ENCODE results near the gene STAP1. TPM values are rescaled to one million over a fixed set of nuclear protein-coding genes. Genes with fewer than 3 reads are reported as not detected.
"Not testable (repeated sequence)": the region's sequence is repeated elsewhere in the genome, so short reads cannot be mapped to it uniquely, and the experiment has no call there.

STAP1 gene
- total RNA-seq, 4 donors from 2014 or later = 0.59 to 0.90 TPM; not detected in 2

DNA sequence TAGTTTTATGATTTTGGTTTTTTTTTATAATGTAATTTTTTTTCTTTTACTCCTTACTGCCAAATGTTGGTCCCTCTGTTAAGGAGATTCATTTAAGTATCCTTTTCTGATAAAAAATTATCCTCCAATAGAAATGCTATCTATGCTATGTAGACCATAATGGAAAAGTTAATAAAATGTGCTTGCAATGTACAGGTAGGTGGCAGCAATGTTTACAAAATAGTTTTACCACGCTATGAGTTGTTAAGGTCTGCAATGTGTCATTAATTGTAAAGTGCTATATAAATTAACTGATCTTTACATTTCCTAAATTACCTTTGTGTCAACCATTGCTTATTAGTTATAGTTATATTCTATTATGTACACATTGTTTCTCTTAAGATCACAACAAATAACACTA lies 9.4 kb upstream of the STAP1 start:
- Histone ChIP-seq H3K27ac (no peak overlapping the region), H3K4me1 (no peaks in the 10 kb centered on the region), H3K36me3 (no peaks in the 10 kb centered on the region), H3K4me3 (no peak overlapping the region), H3K27me3 (no peaks in the 10 kb centered on the region), H3K9me3 (no peaks in the 10 kb centered on the region)
- TF ChIP-seq, protein P1, sequence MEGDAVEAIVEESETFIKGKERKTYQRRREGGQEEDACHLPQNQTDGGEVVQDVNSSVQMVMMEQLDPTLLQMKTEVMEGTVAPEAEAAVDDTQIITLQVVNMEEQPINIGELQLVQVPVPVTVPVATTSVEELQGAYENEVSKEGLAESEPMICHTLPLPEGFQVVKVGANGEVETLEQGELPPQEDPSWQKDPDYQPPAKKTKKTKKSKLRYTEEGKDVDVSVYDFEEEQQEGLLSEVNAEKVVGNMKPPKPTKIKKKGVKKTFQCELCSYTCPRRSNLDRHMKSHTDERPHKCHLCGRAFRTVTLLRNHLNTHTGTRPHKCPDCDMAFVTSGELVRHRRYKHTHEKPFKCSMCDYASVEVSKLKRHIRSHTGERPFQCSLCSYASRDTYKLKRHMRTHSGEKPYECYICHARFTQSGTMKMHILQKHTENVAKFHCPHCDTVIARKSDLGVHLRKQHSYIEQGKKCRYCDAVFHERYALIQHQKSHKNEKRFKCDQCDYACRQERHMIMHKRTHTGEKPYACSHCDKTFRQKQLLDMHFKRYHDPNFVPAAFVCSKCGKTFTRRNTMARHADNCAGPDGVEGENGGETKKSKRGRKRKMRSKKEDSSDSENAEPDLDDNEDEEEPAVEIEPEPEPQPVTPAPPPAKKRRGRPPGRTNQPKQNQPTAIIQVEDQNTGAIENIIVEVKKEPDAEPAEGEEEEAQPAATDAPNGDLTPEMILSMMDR (IDR thresholded peaks at IDR 0.05) = no peak
- TF ChIP-seq POLR2A (IDR thresholded peaks at IDR 0.05) = no peak
- no peak for DNase-seq
- intact Hi-C loops (cut with DNase I; ENCODE audit: low total_unique reads) = no loop called here

DNA sequence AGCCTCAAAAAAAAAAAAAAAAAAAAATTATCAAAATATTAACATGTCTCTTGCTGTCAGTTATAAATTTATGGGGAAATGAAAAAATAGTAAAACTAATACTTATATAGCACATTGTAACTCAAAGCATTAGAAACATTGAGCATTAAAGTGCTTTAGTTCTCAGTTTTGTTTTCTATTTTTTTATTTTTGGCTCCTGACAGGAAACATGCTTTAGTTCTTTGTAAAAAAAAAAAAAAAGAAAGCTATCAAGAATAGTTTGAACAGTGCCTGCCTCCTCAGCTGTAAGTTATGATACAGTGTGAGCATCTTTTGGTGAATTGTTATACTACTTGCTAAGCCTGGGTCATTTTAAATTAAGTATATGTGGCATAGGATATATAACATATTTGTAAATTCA lies 8.1 kb upstream of the STAP1 start:
- no peaks in the 10 kb centered on the region for H3K4me1 ChIP-seq
- DNase-seq = no peak
- H3K27me3 ChIP-seq = no peaks in the 10 kb centered on the region
- H3K27ac ChIP-seq = no peak overlapping the region
- TF ChIP-seq POLR2A (IDR thresholded peaks at IDR 0.05) = no peak
- TF ChIP-seq, protein P1 (IDR thresholded peaks at IDR 0.05) = no peak
- intact Hi-C loops (cut with DNase I; ENCODE audit: low total_unique reads) = no loop called here
- H3K4me3 ChIP-seq = no peak overlapping the region
- no peaks in the 10 kb centered on the region for H3K36me3 ChIP-seq
- H3K9me3 ChIP-seq = no peaks in the 10 kb centered on the region

DNA sequence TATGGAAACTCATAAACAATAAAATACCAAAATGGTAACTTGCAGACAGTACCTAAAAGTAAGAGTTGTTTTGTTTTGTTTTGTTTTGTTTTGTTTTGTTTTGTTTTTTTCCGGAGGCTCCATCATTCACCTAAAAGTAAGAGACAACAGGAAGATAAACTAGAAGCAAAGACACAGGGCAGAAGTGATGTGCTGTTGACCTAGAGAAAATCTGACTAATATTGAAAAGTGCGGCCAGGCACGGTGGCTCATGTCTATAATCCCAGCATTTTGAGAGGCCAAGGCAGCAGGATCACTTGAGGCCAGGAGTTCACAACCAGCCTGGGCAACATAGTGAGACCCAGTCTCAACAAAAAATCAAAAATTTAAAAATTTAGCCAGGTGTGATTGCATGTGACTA lies 7.7 kb upstream of the STAP1 start:
- H3K36me3 ChIP-seq = no peaks in the 10 kb centered on the region
- no peak overlapping the region for H3K27ac ChIP-seq
- no peak for DNase-seq
- H3K4me3 ChIP-seq = no peak overlapping the region
- intact Hi-C loops (cut with DNase I; ENCODE audit: low total_unique reads) = no loop called here
- no peaks in the 10 kb centered on the region for H3K9me3 ChIP-seq
- H3K27me3 ChIP-seq = no peaks in the 10 kb centered on the region
- no peaks in the 10 kb centered on the region for H3K4me1 ChIP-seq
- TF ChIP-seq, protein P1 (IDR thresholded peaks at IDR 0.05) = no peak
- no peak for TF ChIP-seq POLR2A (IDR thresholded peaks at IDR 0.05)

DNA sequence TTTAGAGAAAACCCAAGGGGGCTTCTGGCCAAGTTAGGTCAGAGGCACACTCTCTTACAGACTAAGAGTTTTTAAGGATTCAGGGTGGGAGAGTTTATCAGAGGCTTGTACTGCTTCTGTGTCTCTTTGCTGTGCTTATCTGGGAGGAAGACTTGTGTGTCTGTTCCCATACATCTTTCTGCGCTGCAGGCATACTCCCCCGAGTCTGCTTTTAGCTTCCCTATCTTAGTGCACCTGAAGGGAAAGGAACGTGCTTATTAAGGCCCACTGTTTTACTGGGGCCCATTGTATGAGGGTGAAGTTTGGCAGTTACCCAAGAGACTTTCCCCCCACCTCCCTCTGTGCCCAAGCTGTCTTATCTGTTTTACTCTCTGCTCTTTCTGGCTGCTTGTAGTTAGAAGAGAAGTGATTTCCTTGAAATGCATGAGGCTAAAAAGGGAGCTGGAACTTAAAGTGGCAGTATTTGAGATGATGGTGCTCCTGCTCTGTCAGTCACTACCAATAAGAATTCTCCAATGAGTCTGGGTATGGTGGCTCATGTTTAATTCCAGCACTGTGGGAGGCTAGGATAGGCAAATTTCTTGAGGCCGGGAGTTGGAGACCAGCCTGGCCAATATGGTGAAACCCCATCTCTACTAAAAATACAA lies 6.3 kb upstream of the STAP1 start:
- H3K4me1 ChIP-seq; intact Hi-C loops (cut with DNase I; ENCODE audit: low total_unique reads); DNase-seq; H3K27me3 ChIP-seq; H3K27ac ChIP-seq; H3K4me3 ChIP-seq; H3K9me3 ChIP-seq; H3K36me3 ChIP-seq: not testable (repeated sequence)

DNA sequence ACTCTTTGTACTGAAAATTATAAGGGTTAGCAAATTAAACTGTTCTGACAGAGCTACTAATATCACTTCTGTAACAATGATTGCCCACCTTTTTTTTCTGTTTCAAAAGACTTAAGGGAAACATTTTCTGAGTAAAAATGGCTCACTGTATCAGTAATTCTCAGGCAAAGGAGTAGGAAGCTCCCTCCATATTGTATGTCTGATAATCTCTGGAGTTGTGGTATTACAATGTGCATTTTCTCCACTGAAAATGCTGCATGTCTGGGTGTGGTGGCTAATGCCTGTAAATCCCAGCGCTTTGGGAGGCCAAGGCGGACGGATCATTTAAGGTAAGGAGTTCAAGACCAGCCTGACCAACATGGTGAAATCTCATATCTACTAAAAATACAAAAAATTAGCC lies 4.4 kb upstream of the STAP1 start:
- Histone ChIP-seq H3K9me3 (no peaks in the 10 kb centered on the region), H3K27me3 (no peaks in the 10 kb centered on the region), H3K4me1 (no peaks in the 10 kb centered on the region), H3K36me3 (no peaks in the 10 kb centered on the region), H3K27ac (no peak overlapping the region), H3K4me3 (no peak overlapping the region)
- intact Hi-C loops (cut with DNase I; ENCODE audit: low total_unique reads) = no loop called here
- TF ChIP-seq POLR2A (IDR thresholded peaks at IDR 0.05) = no peak
- TF ChIP-seq, protein P1 (IDR thresholded peaks at IDR 0.05) = no peak
- DNase-seq = no peak

DNA sequence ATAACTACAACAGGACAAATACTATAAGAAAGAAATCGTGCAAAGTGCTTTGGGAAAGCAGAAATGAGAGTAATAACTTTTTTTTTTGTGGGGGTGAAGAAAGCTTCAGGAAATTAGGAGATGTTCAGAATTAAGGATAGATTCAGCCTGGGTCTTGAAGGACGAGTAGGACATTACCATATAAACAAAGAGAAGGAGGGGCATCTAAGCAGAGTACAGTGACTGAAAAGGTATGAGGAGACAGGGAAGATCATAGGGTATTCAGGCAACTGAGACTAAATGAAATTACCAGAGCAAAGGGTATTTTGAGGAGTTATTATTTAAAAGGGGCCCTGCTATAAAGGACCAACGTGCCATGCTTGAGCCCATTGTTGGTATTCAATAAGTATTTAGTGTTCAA lies 3.1 kb upstream of the STAP1 start:
- Histone ChIP-seq H3K9me3 (no peaks in the 10 kb centered on the region), H3K36me3 (no peaks in the 10 kb centered on the region), H3K4me3 (no peak overlapping the region), H3K27ac (no peak overlapping the region), H3K27me3 (no peaks in the 10 kb centered on the region), H3K4me1 (no peaks in the 10 kb centered on the region)
- intact Hi-C loops (cut with DNase I; ENCODE audit: low total_unique reads) = no loop called here
- no peak for TF ChIP-seq POLR2A (IDR thresholded peaks at IDR 0.05)
- TF ChIP-seq, protein P1 (IDR thresholded peaks at IDR 0.05) = no peak
- no peak for DNase-seq
